ENCODE data around the gene YY1.

The YY1 gene

DNA sequence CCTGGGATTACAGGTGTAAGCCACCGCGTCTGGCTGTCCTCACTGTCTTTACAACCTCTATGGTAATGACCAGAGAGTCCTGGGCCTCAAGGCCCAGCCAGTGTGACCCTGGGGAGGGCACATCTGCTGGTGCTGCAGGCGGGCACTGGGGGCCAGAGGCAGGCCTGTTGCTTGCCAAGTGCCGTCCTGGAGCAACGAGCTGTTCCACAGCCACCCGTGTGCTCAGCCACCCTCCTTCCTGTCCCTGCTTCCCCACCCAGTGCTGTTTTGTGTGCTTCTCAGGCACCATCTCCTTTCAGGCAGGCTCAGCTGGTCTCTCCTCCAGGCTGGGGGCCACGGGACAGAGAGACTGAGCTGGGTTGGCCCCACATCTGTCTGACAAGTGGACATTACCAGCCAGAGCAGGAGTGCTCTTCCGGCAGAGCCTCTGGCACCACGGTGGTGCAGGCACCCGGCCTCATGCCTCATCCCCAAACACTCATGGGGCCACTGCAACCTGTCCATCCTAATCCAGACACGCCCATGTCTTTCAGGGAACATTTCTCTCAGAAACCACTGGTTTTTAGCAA, 93.2 kb downstream of the YY1 start:
- no peak for ATAC-seq
- Mint-ChIP-seq H3K4me1 (peaks cover 25% of the 10 kb centered on the region), H3K4me3 (no peak overlapping the region), H3K27ac (peak overlapping the region; percentile 62), H3K9me3 (no peaks in the 10 kb centered on the region), H3K27me3 (no peaks in the 10 kb centered on the region), H3K36me3 (peaks cover 43% of the 10 kb centered on the region)

All from stimulated activated memory B cell treated with anti-CD40 and anti-IgM and Interleukin-4, amounts not matched to agents 10 μg/mL and 1 μg/mL and 100 μg/mL, for 72 hours (primary cell).